HG03159 (cell line): ENCODE data around the gene CDK13.
"Not testable (repeated sequence)": the region's sequence is repeated elsewhere in the genome, so short reads cannot be mapped to it uniquely, and the experiment has no call there.

Experiments used
- ATAC-seq: cut with Tn5 transposase; IDR thresholded peaks from one replicate; pipeline ENCODE4 v1.9.1; 2021; ENCODE audit warnings: mild to moderate bottlenecking, moderate library complexity; ENCODE audit not compliant: unreplicated experiment

Gene CDK13

DNA sequence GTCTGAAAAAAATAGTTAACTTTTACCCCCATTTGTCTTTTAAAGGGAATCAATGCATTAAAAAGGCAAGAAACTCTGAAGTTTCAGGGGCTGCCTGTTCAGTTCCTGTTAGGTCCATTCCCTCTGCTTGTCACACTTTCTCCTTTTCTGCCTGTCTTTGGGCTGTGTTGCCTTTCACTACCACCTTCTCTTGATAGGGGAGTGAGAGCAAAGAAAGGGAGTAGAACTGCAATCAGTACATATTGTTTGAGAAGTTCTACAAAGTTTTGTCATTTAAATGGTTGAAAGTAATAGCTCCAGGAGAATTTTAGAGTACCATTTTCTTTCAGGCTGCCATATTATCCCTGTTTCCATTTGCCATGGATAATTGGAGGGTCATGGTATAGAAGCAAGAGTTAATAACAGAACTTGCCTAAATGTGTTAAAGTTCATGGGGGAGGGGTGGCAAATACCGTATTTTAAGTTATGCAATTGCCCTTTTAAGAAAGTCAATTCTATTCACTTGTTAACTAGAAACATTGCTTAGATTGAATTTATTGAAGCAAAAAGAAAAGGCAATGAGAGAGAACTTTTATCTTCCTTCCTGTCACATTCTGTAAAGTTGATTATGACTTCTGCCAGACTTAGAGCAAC lies 145.8 kb downstream of the CDK13 start:
- no peak for ATAC-seq

DNA sequence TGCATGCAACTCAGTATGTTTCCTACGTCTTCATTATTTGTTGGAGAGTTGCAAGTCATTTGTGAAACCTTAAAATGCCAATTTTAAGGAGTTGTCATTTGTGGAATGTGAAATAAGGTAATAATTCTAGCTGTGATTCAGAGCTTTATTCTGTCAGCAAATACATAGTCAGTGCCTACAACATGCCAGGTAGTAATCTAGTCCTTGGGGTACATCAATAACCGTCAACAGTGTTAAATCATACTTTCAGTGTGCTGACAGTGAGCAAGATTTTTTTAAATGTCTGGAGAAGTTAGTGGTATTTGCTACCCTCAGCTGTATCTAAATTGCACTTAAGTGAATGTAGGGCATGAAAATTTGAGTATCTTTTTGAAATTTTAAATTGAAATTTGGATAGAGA lies 147.7 kb downstream of the CDK13 start:
- ATAC-seq, result no peak

DNA sequence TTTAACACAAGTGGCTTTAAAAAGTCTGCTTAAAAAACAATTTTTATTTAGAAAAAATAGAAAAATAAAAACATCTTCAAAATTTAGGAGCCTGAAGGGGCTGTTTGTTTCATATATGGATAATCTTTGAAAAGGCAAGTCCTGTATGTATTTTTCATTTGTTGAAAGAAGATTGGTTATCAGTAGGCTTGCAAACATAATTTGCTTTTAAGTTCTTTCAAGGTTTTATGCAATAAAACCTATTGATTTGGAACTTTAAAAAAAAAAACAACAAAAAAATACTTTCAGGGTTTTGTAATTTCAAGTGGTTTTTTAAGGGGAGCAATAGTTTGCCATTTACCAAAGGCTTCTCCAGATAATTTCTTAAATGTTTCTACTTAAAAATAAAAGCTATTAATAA lies 148.8 kb downstream of the CDK13 start:
- ATAC-seq, result no peak

- ATAC-seq, result no peak
Measured at GRCh38 chr7:40099837-40100236, 149.8 kb downstream of the CDK13 start.

GRCh38 chr7:40101201-40101600 lies 151.1 kb downstream of the CDK13 start:
- no peak for ATAC-seq

- ATAC-seq, result no peak
Measured at GRCh38 chr7:40102897-40103296, 152.8 kb downstream of the CDK13 start.

GRCh38 chr7:40105879-40106473 lies 155.9 kb downstream of the CDK13 start:
- ATAC-seq, result no peak

DNA sequence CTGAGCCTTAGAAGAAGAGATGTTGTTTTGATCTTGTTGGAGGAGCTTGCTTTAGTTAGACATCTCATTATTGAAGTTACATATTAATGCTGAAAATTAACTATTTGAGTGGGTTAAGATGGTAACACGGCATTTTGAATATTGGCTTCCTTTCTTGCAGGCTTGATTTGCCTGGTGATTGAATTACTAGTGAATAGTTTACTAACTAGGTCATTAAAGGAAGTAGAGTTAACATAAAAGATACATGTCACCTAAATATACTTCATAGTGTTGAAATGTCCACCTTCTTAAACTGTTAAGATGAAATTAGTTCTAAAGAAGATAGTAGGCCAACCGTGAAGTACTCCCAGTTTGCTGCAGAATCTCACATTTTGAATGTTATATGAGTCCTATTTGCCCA lies 165.9 kb downstream of the CDK13 start:
- ATAC-seq, result no peak

GRCh38 chr7:40117199-40117598 lies 167.1 kb downstream of the CDK13 start:
- not testable (repeated sequence) for ATAC-seq

- not testable (repeated sequence) for ATAC-seq
Measured at GRCh38 chr7:40118201-40118600, 168.1 kb downstream of the CDK13 start.

DNA sequence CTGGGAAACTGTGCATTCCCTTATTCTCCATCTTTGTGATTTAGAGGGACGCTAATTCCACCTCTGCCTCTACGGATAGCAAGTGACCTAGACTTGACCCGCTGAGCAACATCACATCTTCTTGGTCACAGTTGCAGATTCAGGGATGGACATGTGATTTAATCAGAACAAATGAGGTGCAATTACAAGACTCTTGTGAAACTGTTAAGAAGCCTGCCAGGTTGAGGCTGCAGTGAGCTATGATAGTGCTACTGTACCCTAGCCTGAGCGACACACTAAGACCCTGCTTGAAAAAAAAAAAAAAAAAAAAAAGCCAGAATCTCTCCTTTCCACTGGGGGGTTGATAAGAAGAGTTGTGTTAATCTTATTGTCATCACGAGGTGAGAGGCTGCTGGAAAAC lies 170.0 kb downstream of the CDK13 start:
- no peak for ATAC-seq

DNA sequence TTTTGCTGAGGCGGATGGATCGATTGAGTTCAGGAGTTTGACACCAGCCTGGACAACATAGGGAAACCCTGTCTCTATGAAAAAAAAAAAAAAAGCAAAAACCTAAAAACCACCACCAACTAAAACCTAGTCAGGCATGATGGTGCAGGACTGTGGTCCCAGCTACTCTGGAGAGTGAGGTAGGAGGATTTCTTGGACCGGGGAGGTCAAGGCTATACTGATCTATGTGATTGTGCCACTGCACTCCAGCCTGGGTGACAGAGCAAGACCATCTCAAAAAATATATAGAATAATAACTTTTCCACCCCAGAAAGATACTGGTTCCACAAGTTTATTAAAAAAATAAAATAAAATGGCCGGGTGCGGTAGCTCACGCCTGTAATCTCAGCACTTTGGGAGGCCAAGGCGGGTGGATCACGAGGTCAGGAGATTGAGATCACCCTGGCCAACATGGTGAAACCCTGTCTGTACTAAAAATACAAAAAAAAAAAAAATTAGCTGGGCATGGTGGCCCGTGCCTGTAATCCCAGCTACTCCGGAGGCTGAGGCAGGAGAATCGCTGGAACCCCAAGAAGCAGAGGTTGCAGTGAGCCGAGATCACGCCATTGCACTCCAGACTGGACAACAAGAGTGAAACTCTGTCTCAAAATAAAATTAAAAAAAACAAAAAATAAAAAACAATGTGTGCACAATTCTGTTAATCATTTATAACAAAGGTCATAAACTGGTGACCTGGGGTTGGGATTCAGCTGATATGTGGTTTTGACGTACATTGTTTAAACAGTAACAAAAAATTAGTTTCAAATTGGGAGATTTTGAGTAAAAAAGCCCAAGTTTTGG lies 172.3 kb downstream of the CDK13 start:
- not testable (repeated sequence) for ATAC-seq

DNA sequence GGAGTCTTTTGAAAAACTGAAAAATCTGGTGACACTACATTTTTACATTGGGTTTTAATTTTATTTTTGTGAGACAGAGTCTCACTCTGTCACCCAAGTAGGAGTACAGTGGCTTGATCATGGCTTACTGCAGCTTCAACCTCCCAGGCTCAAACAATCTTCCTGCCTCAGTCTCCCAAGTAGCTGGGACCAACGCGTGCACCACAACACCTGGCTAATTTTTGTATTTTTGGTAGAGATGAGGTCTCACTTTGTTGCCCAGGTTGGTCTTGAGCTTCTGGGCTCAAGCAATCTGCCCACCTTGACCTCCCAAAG lies 172.8 kb downstream of the CDK13 start:
- ATAC-seq, result no peak

DNA sequence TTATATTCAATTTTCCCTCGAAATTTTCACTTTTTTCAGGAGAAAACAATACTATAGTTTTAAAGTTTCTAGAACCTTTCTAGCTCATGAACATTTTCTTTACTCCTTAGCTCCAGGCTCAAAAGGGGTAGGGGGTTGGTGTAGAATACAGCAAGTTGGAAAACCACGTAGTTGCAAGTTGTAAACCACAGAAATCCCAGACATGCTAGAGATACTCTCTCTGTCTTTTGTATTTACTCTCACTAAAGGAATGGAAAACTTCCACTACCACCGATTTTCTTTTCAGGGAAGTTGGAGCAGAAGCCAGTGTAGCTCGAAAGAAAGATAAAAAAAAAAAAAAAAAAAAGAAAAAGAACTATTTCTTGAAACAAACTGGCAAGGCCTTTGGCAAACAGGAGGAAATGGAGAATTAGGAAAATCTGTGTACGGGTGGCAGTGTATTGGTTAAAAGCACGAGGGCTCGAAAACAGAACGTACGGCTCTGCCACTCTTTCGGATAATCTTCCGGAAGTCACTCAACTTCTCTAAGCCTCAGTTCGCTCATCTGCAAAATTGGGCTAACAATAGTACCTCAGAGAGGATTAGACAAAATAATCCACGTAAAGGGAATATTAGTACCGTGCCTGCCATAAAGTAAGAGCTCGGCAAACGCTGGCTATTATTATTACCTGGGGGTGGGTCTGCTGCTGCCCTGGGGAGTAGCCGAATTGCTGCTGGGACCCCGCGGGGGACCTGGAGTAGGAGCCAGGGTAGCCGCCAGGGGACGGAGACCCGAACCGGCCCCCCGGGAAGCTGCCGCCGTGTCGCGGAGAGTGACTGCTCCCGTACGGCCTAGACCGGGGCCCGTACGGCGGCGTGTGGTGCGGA lies 183.7 kb downstream of the CDK13 start:
- ATAC-seq, result peak; percentile 53

GRCh38 chr7:40134428-40135316 lies 184.6 kb downstream of the CDK13 start, which contains the start of the genes MPLKIP and SUGCT:
TSS of gene MPLKIP (minus strand) at chr7:40134622. CDS start at chr7:40134567, 55 bp downstream.
TSS of gene SUGCT (plus strand) at chr7:40135005.
- peak; percentile 89 for ATAC-seq

DNA sequence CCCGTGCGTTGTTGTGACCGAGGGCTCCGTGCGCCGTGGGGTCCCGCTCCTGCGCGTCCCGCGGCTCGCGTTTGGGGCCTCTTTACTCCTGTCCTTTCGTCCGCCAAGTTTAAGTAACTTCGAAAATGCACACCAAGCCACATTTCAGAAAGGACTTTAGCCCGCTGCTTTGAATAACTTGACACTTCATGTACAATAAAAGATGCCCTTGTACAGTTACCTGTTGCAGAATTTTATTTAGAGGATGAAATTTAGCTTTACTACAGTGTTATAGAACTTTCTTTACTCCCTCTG lies 185.2 kb downstream of the CDK13 start:
- ATAC-seq, result no peak

DNA sequence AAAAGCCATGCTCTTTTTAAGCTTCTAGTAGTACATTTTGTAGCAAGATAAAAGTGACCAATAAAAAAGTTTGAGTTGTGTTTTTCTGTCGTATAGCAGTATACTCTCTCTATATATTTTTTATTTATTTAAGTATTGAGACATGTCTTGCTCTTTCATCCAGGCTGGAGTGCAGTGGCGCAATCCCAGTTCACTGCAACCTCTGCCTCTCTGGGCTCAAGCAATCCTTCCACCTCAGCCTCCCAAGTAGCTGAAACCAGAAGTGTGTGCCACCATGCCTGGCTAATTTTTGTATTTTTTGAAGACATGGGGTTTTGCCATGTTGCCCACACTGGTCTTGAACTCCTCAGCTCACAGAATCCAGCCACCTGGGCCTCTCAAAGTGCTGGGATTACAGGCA lies 187.5 kb downstream of the CDK13 start:
- no peak for ATAC-seq

- ATAC-seq, result no peak
Measured at GRCh38 chr7:40138973-40139372, 188.9 kb downstream of the CDK13 start.

DNA sequence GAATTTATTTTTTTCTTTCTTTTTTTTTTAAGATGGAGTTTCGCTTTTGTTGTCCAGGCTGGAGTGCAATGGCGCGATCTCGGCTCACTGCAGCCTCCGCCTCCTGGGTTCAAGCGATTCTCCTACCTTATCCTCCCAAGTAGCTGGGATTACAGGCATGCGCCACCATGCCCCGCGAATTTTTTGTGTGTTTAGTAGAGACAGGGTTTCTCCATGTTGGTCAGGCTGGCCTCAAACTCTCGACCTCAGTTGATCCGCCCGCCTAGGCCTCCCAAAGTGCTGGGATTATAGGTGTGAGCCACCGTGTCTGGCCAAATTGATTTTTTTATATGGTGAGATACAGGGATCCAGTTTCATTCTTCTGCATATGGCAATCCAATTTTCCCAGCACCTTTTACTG lies 189.8 kb downstream of the CDK13 start:
- ATAC-seq, result not testable (repeated sequence)

- ATAC-seq, result not testable (repeated sequence)
Measured at GRCh38 chr7:40141916-40142315, 191.9 kb downstream of the CDK13 start.
